ENCODE results near the gene CADM2.

The CADM2 gene

DNA sequence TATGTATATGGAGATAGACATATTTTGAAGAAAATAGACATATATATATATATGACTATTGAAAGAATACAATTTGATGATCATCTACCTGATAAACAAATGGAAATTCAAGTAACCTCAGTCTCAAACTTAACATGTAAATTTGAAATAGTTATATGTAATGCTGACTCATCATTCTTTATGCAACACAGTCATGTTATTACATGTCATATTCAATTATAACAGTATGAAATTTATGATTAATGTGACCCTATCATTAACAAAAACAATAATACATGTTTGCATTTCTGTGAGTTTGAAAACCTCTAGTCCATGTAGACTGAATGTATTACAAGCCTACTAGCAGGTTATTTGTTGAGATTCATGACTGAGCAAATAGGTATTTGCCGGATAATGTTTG lies 204.1 kb downstream of the CADM2 start:
- H3K4me1 Mint-ChIP-seq = no peaks in the 10 kb centered on the region
- no peak overlapping the region for H3K27ac Mint-ChIP-seq
- H3K9me3 Mint-ChIP-seq = no peaks in the 10 kb centered on the region
- no peaks in the 10 kb centered on the region for H3K27me3 Mint-ChIP-seq (ENCODE audit: low read depth)
- no peaks in the 10 kb centered on the region for H3K36me3 Mint-ChIP-seq (ENCODE audit: low read depth)
- no peak overlapping the region for H3K4me3 Mint-ChIP-seq
- TF ChIP-seq, protein P1, sequence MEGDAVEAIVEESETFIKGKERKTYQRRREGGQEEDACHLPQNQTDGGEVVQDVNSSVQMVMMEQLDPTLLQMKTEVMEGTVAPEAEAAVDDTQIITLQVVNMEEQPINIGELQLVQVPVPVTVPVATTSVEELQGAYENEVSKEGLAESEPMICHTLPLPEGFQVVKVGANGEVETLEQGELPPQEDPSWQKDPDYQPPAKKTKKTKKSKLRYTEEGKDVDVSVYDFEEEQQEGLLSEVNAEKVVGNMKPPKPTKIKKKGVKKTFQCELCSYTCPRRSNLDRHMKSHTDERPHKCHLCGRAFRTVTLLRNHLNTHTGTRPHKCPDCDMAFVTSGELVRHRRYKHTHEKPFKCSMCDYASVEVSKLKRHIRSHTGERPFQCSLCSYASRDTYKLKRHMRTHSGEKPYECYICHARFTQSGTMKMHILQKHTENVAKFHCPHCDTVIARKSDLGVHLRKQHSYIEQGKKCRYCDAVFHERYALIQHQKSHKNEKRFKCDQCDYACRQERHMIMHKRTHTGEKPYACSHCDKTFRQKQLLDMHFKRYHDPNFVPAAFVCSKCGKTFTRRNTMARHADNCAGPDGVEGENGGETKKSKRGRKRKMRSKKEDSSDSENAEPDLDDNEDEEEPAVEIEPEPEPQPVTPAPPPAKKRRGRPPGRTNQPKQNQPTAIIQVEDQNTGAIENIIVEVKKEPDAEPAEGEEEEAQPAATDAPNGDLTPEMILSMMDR (IDR thresholded peaks at IDR 0.05; ENCODE audit: unreplicated experiment in 3 of 3) = no peak

DNA sequence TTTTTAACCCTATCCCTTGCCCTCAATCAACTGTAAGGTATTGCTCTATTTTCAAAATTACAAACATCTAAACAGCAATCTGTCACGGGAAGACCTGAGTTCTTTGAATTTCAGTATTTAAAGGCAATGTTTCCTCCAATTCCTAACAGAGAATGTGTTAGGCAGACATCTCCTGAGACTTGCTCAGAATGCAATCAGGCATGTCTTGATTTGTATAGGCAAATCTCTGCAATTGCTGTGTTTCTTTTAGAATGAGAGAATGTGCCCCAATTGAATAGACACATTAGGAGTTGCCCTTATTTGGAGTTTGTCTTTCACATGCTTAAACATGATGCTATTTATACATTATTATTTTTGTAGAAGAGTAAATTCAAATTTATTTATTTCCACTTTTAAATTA lies 205.6 kb downstream of the CADM2 start:
- Mint-ChIP-seq H3K9me3 (no peaks in the 10 kb centered on the region), H3K27ac (no peak overlapping the region), H3K4me1 (no peaks in the 10 kb centered on the region), H3K4me3 (no peak overlapping the region), H3K27me3 (ENCODE audit: low read depth) (no peaks in the 10 kb centered on the region), H3K36me3 (ENCODE audit: low read depth) (no peaks in the 10 kb centered on the region)
- TF ChIP-seq, protein P1 (IDR thresholded peaks at IDR 0.05; ENCODE audit: unreplicated experiment in 3 of 3) = no peak

DNA sequence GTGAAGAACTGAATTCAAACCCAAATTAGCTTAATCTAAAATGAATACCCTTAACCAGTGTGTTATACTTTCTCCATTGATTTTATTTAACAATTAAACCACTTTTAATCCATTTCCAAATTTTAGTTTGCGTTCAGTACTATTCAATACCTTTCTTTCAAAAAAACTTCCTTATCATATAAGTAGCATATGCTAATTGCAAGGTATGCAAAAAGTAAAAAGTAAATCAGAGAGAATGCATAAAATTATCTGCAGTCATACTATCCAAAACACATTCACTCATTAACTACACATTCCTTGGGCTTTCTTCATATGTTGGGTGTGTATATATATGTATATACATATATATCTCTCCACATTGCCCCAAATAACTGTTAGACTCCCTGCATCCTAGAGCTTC lies 208.8 kb downstream of the CADM2 start:
- H3K4me1 Mint-ChIP-seq = no peaks in the 10 kb centered on the region
- TF ChIP-seq, protein P1 (IDR thresholded peaks at IDR 0.05; ENCODE audit: unreplicated experiment in 3 of 3) = no peak
- no peak overlapping the region for H3K4me3 Mint-ChIP-seq
- no peaks in the 10 kb centered on the region for H3K36me3 Mint-ChIP-seq (ENCODE audit: low read depth)
- no peak overlapping the region for H3K27ac Mint-ChIP-seq
- no peaks in the 10 kb centered on the region for H3K9me3 Mint-ChIP-seq
- H3K27me3 Mint-ChIP-seq (ENCODE audit: low read depth) = no peaks in the 10 kb centered on the region

DNA sequence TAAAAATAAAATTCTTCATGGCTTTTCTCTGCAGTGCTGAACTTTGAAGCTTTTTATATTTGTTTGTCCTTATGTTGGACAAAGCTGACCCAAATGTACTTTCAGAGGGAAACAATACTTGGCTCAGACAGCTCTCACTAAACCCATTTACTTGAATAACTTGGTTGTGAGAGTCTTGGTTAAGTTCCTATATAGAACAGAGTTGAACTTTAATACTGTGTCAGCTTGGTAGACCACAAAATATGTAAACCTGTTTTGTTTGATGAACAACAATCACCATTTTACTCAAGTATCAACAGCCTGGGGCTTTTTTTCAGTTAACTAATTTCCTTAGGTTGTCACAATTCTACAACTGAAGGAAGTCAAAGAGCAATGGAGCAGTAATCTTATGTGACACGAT lies 211.9 kb downstream of the CADM2 start:
- Mint-ChIP-seq H3K36me3 (ENCODE audit: low read depth) (no peaks in the 10 kb centered on the region), H3K9me3 (no peaks in the 10 kb centered on the region), H3K27ac (no peak overlapping the region), H3K27me3 (ENCODE audit: low read depth) (no peaks in the 10 kb centered on the region), H3K4me3 (no peak overlapping the region), H3K4me1 (no peaks in the 10 kb centered on the region)
- TF ChIP-seq, protein P1 (IDR thresholded peaks at IDR 0.05; ENCODE audit: unreplicated experiment in 3 of 3) = no peak

DNA sequence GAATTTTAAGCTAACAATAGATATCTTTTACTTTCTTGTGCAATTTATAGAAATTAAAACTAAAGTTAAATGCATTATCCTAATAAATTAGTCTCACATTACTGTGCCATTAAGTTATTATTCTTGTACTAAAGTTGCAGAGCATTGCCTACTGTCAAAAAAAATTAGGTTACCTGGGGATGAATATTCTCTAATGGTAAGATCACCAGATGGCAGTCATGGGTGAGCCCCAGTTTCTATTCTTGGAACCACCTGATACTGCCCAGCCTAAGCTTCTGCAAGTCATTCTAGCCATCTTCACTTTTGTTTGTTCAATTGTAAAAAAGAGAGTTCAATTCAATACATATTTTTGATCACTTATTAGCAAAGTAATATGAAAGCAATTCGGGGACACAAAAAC lies 213.2 kb downstream of the CADM2 start:
- Mint-ChIP-seq H3K9me3 (no peaks in the 10 kb centered on the region), H3K36me3 (ENCODE audit: low read depth) (no peaks in the 10 kb centered on the region), H3K4me1 (no peaks in the 10 kb centered on the region), H3K27ac (no peak overlapping the region), H3K27me3 (ENCODE audit: low read depth) (no peaks in the 10 kb centered on the region), H3K4me3 (no peak overlapping the region)
- TF ChIP-seq, protein P1 (IDR thresholded peaks at IDR 0.05; ENCODE audit: unreplicated experiment in 3 of 3) = no peak

DNA sequence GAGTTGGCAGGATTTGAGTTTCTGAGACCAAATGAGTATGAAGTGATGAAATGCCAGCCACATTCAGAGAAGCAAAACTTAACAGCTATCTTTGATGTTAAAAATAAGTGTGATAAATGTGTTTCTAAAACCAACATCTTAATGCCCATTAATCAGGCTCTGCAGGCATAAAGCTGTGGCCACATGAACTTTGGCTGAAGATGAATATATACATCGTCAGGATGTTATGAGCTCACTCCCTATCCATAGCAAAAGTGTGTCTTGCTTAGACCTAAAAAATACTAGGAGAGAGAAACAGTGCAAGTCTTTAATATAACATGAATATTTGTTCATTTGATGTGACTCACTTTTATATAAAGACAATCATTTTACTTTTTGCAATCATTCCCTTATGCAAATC lies 218.0 kb downstream of the CADM2 start:
- H3K36me3 Mint-ChIP-seq (ENCODE audit: low read depth) = no peaks in the 10 kb centered on the region
- no peaks in the 10 kb centered on the region for H3K4me1 Mint-ChIP-seq
- H3K27ac Mint-ChIP-seq = no peak overlapping the region
- H3K9me3 Mint-ChIP-seq = no peaks in the 10 kb centered on the region
- no peak overlapping the region for H3K4me3 Mint-ChIP-seq
- H3K27me3 Mint-ChIP-seq (ENCODE audit: low read depth) = no peaks in the 10 kb centered on the region
- TF ChIP-seq, protein P1 (IDR thresholded peaks at IDR 0.05; ENCODE audit: unreplicated experiment in 3 of 3) = no peak
